Psoas muscle (tissue), 8 donors: ENCODE data around the gene EFCAB7. TPM values are rescaled to one million over a fixed set of nuclear protein-coding genes. Genes with fewer than 3 reads are reported as not detected.

ENCODE experiments used
- ATAC-seq, 4 donors: fragments of 200-7000 bp; cut with Tn5 transposase; one replicate each; pipeline ENCODE4 v1.9.1; 2020; ENCODE audit warnings: moderate library complexity in 3 of 4, mild to moderate bottlenecking in 2 of 4
- DNase-seq, 2 donors: peaks; one replicate each; pipeline ENCODE4 v3.0.0-alpha.2; 2020
- H3K27ac ChIP-seq: fragments of 200-600 bp; one replicate; pipeline ENCODE4 v1.8.0; 2022
- H3K27me3 ChIP-seq, 3 donors: fragments of 200-600 bp in 1 of 3; one replicate each; pipeline versions ENCODE4 v1.6.1 to v1.8.0; 2013 to 2022; ENCODE audit warnings: low read length in 2 of 3, mild to moderate bottlenecking in 2 of 3, moderate library complexity in 1 of 3; ENCODE audit not compliant: insufficient read depth in 3 of 3
- H3K36me3 ChIP-seq, 2 donors: fragments of 200-600 bp in 1 of 2; one replicate each; pipeline versions ENCODE4 v1.6.1 to v1.8.0; 2013 to 2022; ENCODE audit warnings: low read depth in 1 of 2, mild to moderate bottlenecking in 1 of 2, moderate library complexity in 1 of 2; ENCODE audit not compliant: insufficient read depth in 1 of 2
- H3K4me1 ChIP-seq: fragments of 200-600 bp; one replicate; pipeline ENCODE4 v1.8.0; 2022
- H3K4me3 ChIP-seq: fragments of 200-600 bp; one replicate; pipeline ENCODE4 v1.8.0; 2022; ENCODE audit warnings: mild to moderate bottlenecking
- H3K9me3 ChIP-seq: fragments of 200-600 bp; one replicate; pipeline ENCODE4 v1.8.0; 2022
- WGBS, 3 donors: extraction: QIAGEN DNeasy Blood & Tissue Kit; methylation state at CpG; one replicate each; pipeline versions ENCODE4 v1.1.6 to v1.1.7; 2013; 5-methylcytosine and 5-hydroxymethylcytosine counted together
- intact Hi-C, 2 donors: fragments of 100-400 bp; cut with DNase I; formaldehyde crosslinking; loops; one replicate each; pipeline versions ENCODE4 v1.11.0 to v1.14.2; 2022
- polyA plus RNA-seq, 3 donors: library from polyadenylated mRNA; stranded (reverse); fragments of 200-250 nt; gene quantifications; one replicate each; pipeline ENCODE4 v1.2.3, GENCODE V29; 2013
- total RNA-seq, 4 donors: library from RNA; stranded (reverse); fragmentation: NEBNext Ultra II Directional in 2 of 4; extraction: Animal tissue kit (Norgen Biotek cat#: 25700) in 2 of 4; gene quantifications; one replicate each; pipeline versions ENCODE4 v1.2.1 to v1.2.4, GENCODE V29; 2021 to 2023
- TF ChIP-seq, protein P1 (sequence below): fragments of 200-600 bp; IDR thresholded peaks from one replicate; pipeline ENCODE4 v1.8.0; 2022; ENCODE audit warnings: antibody characterized with exemption
- donor health status: healthy with polysubstance abuse.
- donor health status: DM: no; HTN: no; CAD: no; lungs with moderate emphysema.
- donor health status: Bipolar disorder and iron deficiency.
- donor health status: healthy.
- donor health status: DM: yes; HTN: yes; CAD: no.
- donor health status: DM: no; HTN: no; CAD: no.
- donor health status: DM: no; HTN: no; CAD: no.
- donor health status: DM: yes; HTN: yes; CAD: no.

EFCAB7 gene
- total and polyA plus RNA-seq, 7 donors, result 2.0 to 16.4 (median 4.9) TPM

DNA sequence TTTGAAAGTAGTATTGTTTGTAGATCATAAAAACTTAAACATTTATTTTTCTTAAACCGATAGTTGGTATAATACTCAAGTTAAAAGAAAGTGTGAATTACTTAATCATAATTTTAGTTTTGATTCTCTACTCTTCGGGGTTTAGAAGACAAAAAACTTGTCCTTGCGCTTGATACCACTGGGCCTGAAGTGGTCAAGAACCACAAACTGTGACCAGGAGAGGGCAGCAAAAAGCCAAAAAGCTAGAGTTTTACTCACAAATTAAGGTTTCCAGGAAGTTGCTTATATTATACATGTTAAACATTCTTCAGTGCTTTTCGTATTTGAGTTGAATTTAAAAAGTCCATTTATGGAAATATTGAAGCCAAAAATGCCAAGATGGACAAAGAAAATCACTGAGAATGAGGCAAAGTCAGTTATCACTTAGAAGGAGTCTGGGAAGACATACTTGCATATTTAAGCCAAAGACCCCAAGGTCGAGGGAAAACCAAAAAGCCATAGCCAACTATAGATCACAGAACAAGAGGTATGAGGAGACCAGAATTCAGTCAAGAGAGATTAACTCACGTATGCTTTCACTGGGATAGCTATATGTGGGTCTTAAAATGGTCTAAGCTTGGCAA lies 34.2 kb downstream of the EFCAB7 start:
- ATAC-seq (peak in 1 of 4 donors; percentile 54), DNase-seq (no peak)
- intact Hi-C loops, result no loop called here
- no peaks in the 10 kb centered on the region for H3K4me1 ChIP-seq
- no peaks in the 10 kb centered on the region for H3K9me3 ChIP-seq
- WGBS, 3 donors, result 75 to 79% (median 78%) methylated on average over 6 of the region's 6 CpGs
- H3K36me3 ChIP-seq, result peaks cover 0 to 12% of the 10 kb centered on the region in 2 donors
- no peak overlapping the region for H3K27ac ChIP-seq
- H3K27me3 ChIP-seq, result no peaks in the 10 kb centered on the region
- H3K4me3 ChIP-seq, result no peak overlapping the region
- TF ChIP-seq, protein P1, sequence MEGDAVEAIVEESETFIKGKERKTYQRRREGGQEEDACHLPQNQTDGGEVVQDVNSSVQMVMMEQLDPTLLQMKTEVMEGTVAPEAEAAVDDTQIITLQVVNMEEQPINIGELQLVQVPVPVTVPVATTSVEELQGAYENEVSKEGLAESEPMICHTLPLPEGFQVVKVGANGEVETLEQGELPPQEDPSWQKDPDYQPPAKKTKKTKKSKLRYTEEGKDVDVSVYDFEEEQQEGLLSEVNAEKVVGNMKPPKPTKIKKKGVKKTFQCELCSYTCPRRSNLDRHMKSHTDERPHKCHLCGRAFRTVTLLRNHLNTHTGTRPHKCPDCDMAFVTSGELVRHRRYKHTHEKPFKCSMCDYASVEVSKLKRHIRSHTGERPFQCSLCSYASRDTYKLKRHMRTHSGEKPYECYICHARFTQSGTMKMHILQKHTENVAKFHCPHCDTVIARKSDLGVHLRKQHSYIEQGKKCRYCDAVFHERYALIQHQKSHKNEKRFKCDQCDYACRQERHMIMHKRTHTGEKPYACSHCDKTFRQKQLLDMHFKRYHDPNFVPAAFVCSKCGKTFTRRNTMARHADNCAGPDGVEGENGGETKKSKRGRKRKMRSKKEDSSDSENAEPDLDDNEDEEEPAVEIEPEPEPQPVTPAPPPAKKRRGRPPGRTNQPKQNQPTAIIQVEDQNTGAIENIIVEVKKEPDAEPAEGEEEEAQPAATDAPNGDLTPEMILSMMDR, result peak; percentile 42

DNA sequence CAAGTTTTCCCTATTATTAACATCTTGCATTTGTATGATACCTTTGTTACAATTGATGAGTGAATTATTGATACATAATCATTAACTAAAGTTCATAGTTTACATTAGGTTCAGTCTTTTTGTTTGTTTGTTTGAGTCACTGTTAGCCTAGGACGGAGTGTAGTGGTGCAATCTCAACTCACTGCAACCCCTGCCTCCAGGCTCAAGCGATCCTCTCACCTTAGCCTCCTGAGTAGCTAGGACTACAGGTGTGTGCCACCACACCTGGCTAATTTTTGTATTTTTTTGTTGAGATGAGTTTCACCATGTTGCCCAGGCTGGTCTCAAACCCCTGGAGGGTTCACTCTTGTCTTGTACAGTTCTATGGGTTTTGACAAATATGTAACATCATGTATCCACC lies 36.0 kb downstream of the EFCAB7 start:
- ATAC-seq (no peak), DNase-seq (no peak)
- H3K4me1 ChIP-seq, result no peaks in the 10 kb centered on the region
- no peak overlapping the region for H3K27ac ChIP-seq
- no peaks in the 10 kb centered on the region for H3K27me3 ChIP-seq
- 96 to 100% (median 98%) methylated on average over 2 of the region's 2 CpGs for WGBS, 3 donors
- TF ChIP-seq, protein P1, result no peak
- peaks cover 0 to 12% of the 10 kb centered on the region in 2 donors for H3K36me3 ChIP-seq
- H3K4me3 ChIP-seq, result no peak overlapping the region
- H3K9me3 ChIP-seq, result no peaks in the 10 kb centered on the region
- intact Hi-C loops, result no loop called here

DNA sequence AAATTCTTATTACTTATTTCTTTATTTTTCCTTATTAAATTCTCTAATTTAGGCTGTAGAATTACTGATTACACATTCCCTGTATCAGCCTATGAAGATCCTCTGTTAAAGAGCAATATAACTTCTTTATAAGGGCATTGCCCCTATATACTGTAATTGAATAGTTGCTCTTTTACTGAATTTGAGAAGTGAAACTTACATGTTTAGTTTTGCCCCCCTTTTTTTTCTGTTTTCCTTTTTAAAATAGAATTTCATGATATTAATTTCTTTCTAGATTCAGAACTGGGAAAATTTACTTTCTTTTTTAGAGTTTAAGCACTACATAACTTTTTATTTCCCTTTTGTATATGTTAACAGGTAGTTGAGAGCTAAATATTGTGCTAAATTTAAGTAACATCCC lies 40.4 kb downstream of the EFCAB7 start:
- ATAC-seq (no peak), DNase-seq (no peak)
- H3K27ac ChIP-seq, result no peak overlapping the region
- intact Hi-C loops, result loop anchor here in 1 of 2 donors (10.0 kb wide), 1 partner anchor 681 kb away; no protein-coding TSS in a partner anchor
- no peaks in the 10 kb centered on the region for H3K27me3 ChIP-seq
- TF ChIP-seq, protein P1, result no peak
- H3K36me3 ChIP-seq, result peaks cover 0 to 15% of the 10 kb centered on the region in 2 donors
- H3K4me3 ChIP-seq, result no peak overlapping the region
- H3K9me3 ChIP-seq, result no peaks in the 10 kb centered on the region
- H3K4me1 ChIP-seq, result no peaks in the 10 kb centered on the region

DNA sequence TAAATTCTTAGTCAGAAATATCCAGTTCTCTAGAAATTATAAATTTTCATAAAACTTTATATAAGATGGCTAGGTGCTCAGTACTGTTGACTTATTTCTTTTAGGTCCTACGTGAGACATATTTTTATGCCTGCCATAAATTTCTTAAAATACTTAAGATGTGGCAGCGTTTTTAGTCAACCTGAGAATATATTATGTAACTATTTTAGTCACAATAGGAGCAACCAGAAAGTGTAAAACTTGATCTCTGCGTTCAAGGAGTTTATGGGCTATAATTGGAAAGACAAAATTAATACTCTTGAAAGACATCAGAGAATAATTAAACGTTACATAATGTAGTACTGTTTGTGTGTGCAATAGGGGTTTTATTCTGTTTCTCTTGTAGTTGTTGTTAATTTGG lies 45.7 kb downstream of the EFCAB7 start:
- no peak for ATAC-seq
- H3K9me3 ChIP-seq, result no peaks in the 10 kb centered on the region
- H3K4me3 ChIP-seq, result no peak overlapping the region
- no peaks in the 10 kb centered on the region for H3K4me1 ChIP-seq
- intact Hi-C loops, result loop anchor here in 1 of 2 donors (10.0 kb wide), 1 partner anchor 676 kb away; no protein-coding TSS in a partner anchor
- H3K27me3 ChIP-seq, result no peaks in the 10 kb centered on the region
- no peak overlapping the region for H3K27ac ChIP-seq
- no peak for DNase-seq
- TF ChIP-seq, protein P1, result no peak
- 45 to 84% (median 65%) methylated on average over 4 of the region's 4 CpGs for WGBS, 3 donors
- H3K36me3 ChIP-seq, result peaks cover 0 to 14% of the 10 kb centered on the region in 2 donors
